Measurements from ENCODE around the gene ARHGAP6. TPM values are rescaled to one million over a fixed set of nuclear protein-coding genes. Genes with fewer than 3 reads are reported as not detected.

ARHGAP6 gene
- total and polyA plus RNA-seq, 2 of the 4 experiments (the other 2 are of a cell fraction): 1.4 to 1.8 TPM

Small RNA genes lying within 50 kb of the gene (microRNA-seq; reads per million reads assigned to microRNA genes)
- gene MIR548AX (ENCODE audit: insufficient read depth in 1 of 2, insufficient read length in 1 of 2, unreplicated experiment in 1 of 2): 0 to 0.37 reads per million in 2 experiments
- not detected for gene RF00019 (ENCODE audit: insufficient read depth, insufficient read length)
- gene RF02271 (ENCODE audit: insufficient read depth, insufficient read length): not detected

Small RNA genes lying within 50 kb of the gene (small RNA-seq; reads per million reads assigned to genes)
- gene MIR548AX (0 reads per million in 5 experiments), gene RF00019 (0 reads per million in 5 experiments), gene RF02271 (0 reads per million in 5 experiments)

Other genes starting within 250 kb of the ARHGAP6 start
- gene MSL3, start 92.3 kb upstream of the ARHGAP6 start, total RNA-seq (2012; rRNA removed): 21.3 and 22.2 TPM in 2 replicates
- gene MSL3, start 92.3 kb upstream of the ARHGAP6 start, polyA plus RNA-seq (2012; rRNA removed): 19.6 TPM in 2 replicates